Endothelial cell of umbilical vein (primary cell): ENCODE measurements around the gene MAX.

Source experiments
- CTCF ChIP-seq, 2 donors: IDR thresholded peaks; 1 replicate in 1 of 2; 2 replicates in 1 of 2; pipeline ENCODE4 v1.5.1; 2011; ENCODE audit warnings: low read length in 2 of 2, mild to moderate bottlenecking in 2 of 2, moderate library complexity in 2 of 2, control low read depth in 1 of 2, inconsistent platforms in 1 of 2, low read depth in 1 of 2; ENCODE audit not compliant: insufficient read depth in 1 of 2; ENCODE audit errors: extremely low read depth in 1 of 2
- EZH2 ChIP-seq: IDR thresholded peaks from 2 replicates; pipeline ENCODE4 v1.6.1; 2012; ENCODE audit warnings: borderline replicate concordance, low read depth, mild to moderate bottlenecking, moderate library complexity, low read length, inconsistent platforms; ENCODE audit not compliant: severe bottlenecking
- GATA2 ChIP-seq: IDR thresholded peaks from 2 replicates; pipeline ENCODE4 v1.7.0; 2011; ENCODE audit warnings: low read depth, mild to moderate bottlenecking, moderate library complexity, mixed read lengths, low read length; ENCODE audit not compliant: insufficient read length, insufficient read depth
- MAX ChIP-seq: IDR thresholded peaks from 2 replicates; pipeline ENCODE4 v1.6.1; 2011; ENCODE audit not compliant: insufficient read depth, insufficient read length
- POLR2A ChIP-seq: IDR thresholded peaks from 2 replicates; pipeline ENCODE4 v1.6.1; 2012; ENCODE audit warnings: low read depth, mild to moderate bottlenecking, control low read depth, low read length
- POLR2AphosphoS5 ChIP-seq: IDR thresholded peaks from 2 replicates; pipeline ENCODE4 v1.6.1; 2012; ENCODE audit warnings: low read depth, mild to moderate bottlenecking, control low read depth, low read length, moderate library complexity; ENCODE audit not compliant: insufficient read depth

GRCh38 chr14:65096323-65097089 lies 5.8 kb downstream of the MAX start:
- TF ChIP-seq CTCF (IDR thresholded peaks at IDR 0.05; ENCODE audit: extremely low read depth in 1 of 2, insufficient read depth in 1 of 2, low read depth in 1 of 2, low read length in 2 of 2), result no peak
- TF ChIP-seq EZH2, result no peak
- no peak for TF ChIP-seq POLR2A
- TF ChIP-seq POLR2AphosphoS5, result no peak
- no peak for TF ChIP-seq GATA2
- TF ChIP-seq MAX, result no peak
